HepG2 (cell line): ENCODE measurements around the gene C2orf15. TPM values are rescaled to one million over a fixed set of nuclear protein-coding genes. Genes with fewer than 3 reads are reported as not detected.
A peak's percentile ranks its signal among the peaks of the same experiment; 100 is the strongest.

Source experiments
- ARID5B ChIP-seq: IDR thresholded peaks from 2 replicates; pipeline ENCODE4 v1.4.0; 2020; ENCODE audit warnings: mild to moderate bottlenecking, missing genetic modification reagents
- ELF4 ChIP-seq: sonication (generic); formaldehyde crosslinking; IDR thresholded peaks from 2 replicates; pipeline ENCODE4 v1.5.0; 2020; ENCODE audit warnings: missing genetic modification reagents, mild to moderate bottlenecking, moderate library complexity, borderline replicate concordance
- ETS1 ChIP-seq: sonication (generic); formaldehyde crosslinking; IDR thresholded peaks from 2 replicates; pipeline ENCODE4 v1.4.0; 2020; ENCODE audit warnings: missing genetic modification reagents
- HNRNPL ChIP-seq: fragments of 200-400 bp; formaldehyde crosslinking; IDR thresholded peaks from 2 replicates; pipeline ENCODE4 v1.6.1; 2017; ENCODE audit warnings: mild to moderate bottlenecking, low read depth, low read length
- JUN ChIP-seq: sonication (generic); formaldehyde crosslinking; IDR thresholded peaks from 2 replicates; pipeline ENCODE4 v1.4.0; 2020; ENCODE audit warnings: mild to moderate bottlenecking, missing genetic modification reagents
- SKIL ChIP-seq: sonication (generic); formaldehyde crosslinking; IDR thresholded peaks from 2 replicates; pipeline ENCODE4 v1.8.0; 2022; ENCODE audit warnings: missing genetic modification reagents, mild to moderate bottlenecking, moderate library complexity, borderline replicate concordance
- SNAI1 ChIP-seq: sonication (generic); formaldehyde crosslinking; IDR thresholded peaks from 2 replicates; pipeline ENCODE4 v1.5.0; 2020; ENCODE audit warnings: mild to moderate bottlenecking, missing genetic modification reagents, borderline replicate concordance
- SP5 ChIP-seq: IDR thresholded peaks from 2 replicates; pipeline ENCODE4 v1.6.1; 2016; ENCODE audit warnings: low read depth, borderline replicate concordance
- WIZ ChIP-seq: sonication (generic); formaldehyde crosslinking; IDR thresholded peaks from 2 replicates; pipeline ENCODE4 v1.5.1; 2020; ENCODE audit warnings: mild to moderate bottlenecking, missing genetic modification reagents
- XBP1 ChIP-seq: sonication (generic); formaldehyde crosslinking; IDR thresholded peaks from 2 replicates; pipeline ENCODE4 v1.5.0; 2020; ENCODE audit warnings: missing genetic modification reagents
- ZNF18 ChIP-seq: sonication (generic); formaldehyde crosslinking; IDR thresholded peaks from 2 replicates; pipeline ENCODE4 v1.8.0; 2022; ENCODE audit warnings: mild to moderate bottlenecking, missing genetic modification reagents; ENCODE audit not compliant: insufficient replicate concordance
- ZNF256 ChIP-seq: sonication (generic); formaldehyde crosslinking; conservative IDR thresholded peaks from 2 replicates; pipeline ENCODE4 v1.4.0; 2020; ENCODE audit warnings: missing genetic modification reagents
- ZNF704 ChIP-seq: sonication (generic); formaldehyde crosslinking; IDR thresholded peaks from 2 replicates; pipeline ENCODE4 v1.8.1; 2023; ENCODE audit warnings: mild to moderate bottlenecking, inconsistent platforms, moderate library complexity, missing genetic modification reagents, borderline replicate concordance
- ZSCAN5A ChIP-seq: sonication (generic); formaldehyde crosslinking; IDR thresholded peaks from 2 replicates; pipeline ENCODE4 v1.8.0; 2022; ENCODE audit warnings: mild to moderate bottlenecking, missing genetic modification reagents, borderline replicate concordance
- polyA plus RNA-seq, 8 experiments: library from polyadenylated mRNA; depleted of rRNA in 3 of 8; stranded (reverse) in 7 of 8; unstranded in 1 of 8; fragments of >200 nt; fragmentation: Illumina TruSeq in 4 of 8; extraction: Trizol in 4 of 8; gene quantifications; 2 replicates each; pipeline versions ENCODE4 v1.2.1 to v1.2.3, GENCODE V29; 2011 to 2016; ENCODE audit warnings: low read depth in 4 of 8, missing spikeins in 1 of 8, mixed read lengths in 1 of 8; ENCODE audit not compliant: insufficient read depth in 1 of 8
- total RNA-seq, 5 experiments: library from RNA; depleted of rRNA; stranded (reverse); fragments of >200 nt; fragmentation: Illumina TruSeq; extraction: Trizol; gene quantifications; 2 replicates each; pipeline ENCODE4 v1.2.3, GENCODE V29; 2016; ENCODE audit warnings: low read depth in 1 of 5

C2orf15 gene
- total and polyA plus RNA-seq, 2 of the 13 experiments (the other 11 are each of a cell fraction or from before 2014, with no cell fraction given), result 5.5 to 8.3 TPM

GRCh38 chr2:99141110-99142108 is at the start of gene C2orf15 (continued):
- TF ChIP-seq ZNF18 (CRISPR knock-in tag) (no peak), ARID5B (CRISPR knock-in tag) (peak; percentile 53; the same call in 1 of the 2 replicates), SNAI1 (CRISPR knock-in tag) (peak; percentile 96; the same call in 1 of the 2 replicates), ETS1 (CRISPR knock-in tag) (no peak), ZSCAN5A (CRISPR knock-in tag) (peak; percentile 90; the same call in 1 of the 2 replicates), SKIL (CRISPR knock-in tag) (0 out of 2 replicates have a peak, but pooled peaks have one; percentile 40), WIZ (CRISPR knock-in tag) (no peak; the same call in 1 of the 2 replicates), ZNF256 (no peak), ELF4 (no peak), JUN (no peak), SP5 (CRISPR knock-in tag) (peak; percentile 86), ZNF704 (no peak; the same call in 1 of the 2 replicates), XBP1 (CRISPR knock-in tag) (0 out of 2 replicates have a peak, but pooled peaks have one; percentile 29), HNRNPL (no peak)
